ENCODE results near the gene FMNL1.
"Not testable (repeated sequence)": the region's sequence is repeated elsewhere in the genome, so short reads cannot be mapped to it uniquely, and the experiment has no call there.

Gene FMNL1

GRCh38 chr17:45221081-45222013, at the start of gene FMNL1:
TSS of gene FMNL1 (plus strand) at chr17:45221885. CDS start at chr17:45222125, 240 bp downstream.
- DNase-seq (ENCODE audit: low read depth in 2 of 3, low spot score in 1 of 3) = peak in 1 of 3 donors; percentile 53

- DNase-seq (ENCODE audit: low read depth in 2 of 3, low spot score in 1 of 3) = no peak
Measured at GRCh38 chr17:45172232-45172540, 49.5 kb upstream of the FMNL1 start.

- DNase-seq (ENCODE audit: low read depth in 2 of 3, low spot score in 1 of 3) = peak; percentile 28 to 34 (median 34)
Measured at GRCh38 chr17:45172541-45173286, 49.0 kb upstream of the FMNL1 start.

- no peak for DNase-seq (ENCODE audit: low read depth in 2 of 3, low spot score in 1 of 3)
Measured at GRCh38 chr17:45175759-45176115, 45.9 kb upstream of the FMNL1 start.

- DNase-seq (ENCODE audit: low read depth in 2 of 3, low spot score in 1 of 3) = no peak
Measured at GRCh38 chr17:45177563-45177962, 44.1 kb upstream of the FMNL1 start.

- no peak for DNase-seq (ENCODE audit: low read depth in 2 of 3, low spot score in 1 of 3)
Measured at GRCh38 chr17:45184144-45184543, 37.5 kb upstream of the FMNL1 start.

- DNase-seq (ENCODE audit: low read depth in 2 of 3, low spot score in 1 of 3) = no peak
Measured at GRCh38 chr17:45186801-45187354, 34.8 kb upstream of the FMNL1 start.

GRCh38 chr17:45189009-45189408, 32.7 kb upstream of the FMNL1 start:
- DNase-seq (ENCODE audit: low read depth in 2 of 3, low spot score in 1 of 3) = no peak

- DNase-seq (ENCODE audit: low read depth in 2 of 3, low spot score in 1 of 3) = no peak
Measured at GRCh38 chr17:45190503-45191255, 31.0 kb upstream of the FMNL1 start.

GRCh38 chr17:45195424-45195823, 26.3 kb upstream of the FMNL1 start:
- DNase-seq (ENCODE audit: low read depth in 2 of 3, low spot score in 1 of 3) = no peak

- DNase-seq (ENCODE audit: low read depth in 2 of 3, low spot score in 1 of 3) = no peak
Measured at GRCh38 chr17:45197108-45197507, 24.6 kb upstream of the FMNL1 start.

- DNase-seq (ENCODE audit: low read depth in 2 of 3, low spot score in 1 of 3) = peak; percentile 80 to 89 (median 88)
Measured at GRCh38 chr17:45197555-45198334, 23.9 kb upstream of the FMNL1 start.

GRCh38 chr17:45200701-45201100, 21.0 kb upstream of the FMNL1 start:
- no peak for DNase-seq (ENCODE audit: low read depth in 2 of 3, low spot score in 1 of 3)

GRCh38 chr17:45201457-45201856, 20.2 kb upstream of the FMNL1 start:
- no peak for DNase-seq (ENCODE audit: low read depth in 2 of 3, low spot score in 1 of 3)

- not testable (repeated sequence) for DNase-seq (ENCODE audit: low read depth in 2 of 3, low spot score in 1 of 3)
Measured at GRCh38 chr17:45201880-45202279, 19.8 kb upstream of the FMNL1 start.

GRCh38 chr17:45218895-45219661, 2.6 kb upstream of the FMNL1 start:
- peak; percentile 80 to 95 (median 82) for DNase-seq (ENCODE audit: low read depth in 2 of 3, low spot score in 1 of 3)

- no peak for DNase-seq (ENCODE audit: low read depth in 2 of 3, low spot score in 1 of 3)
Measured at GRCh38 chr17:45220079-45220478, 1.6 kb upstream of the FMNL1 start.

- no peak for DNase-seq (ENCODE audit: low read depth in 2 of 3, low spot score in 1 of 3)
Measured at GRCh38 chr17:45222014-45222288, 266 bp downstream of the FMNL1 start.

- DNase-seq (ENCODE audit: low read depth in 2 of 3, low spot score in 1 of 3) = no peak
Measured at GRCh38 chr17:45222289-45222995, 757 bp downstream of the FMNL1 start.
